Measurements from ENCODE around the gene TSR1.
A peak's percentile ranks its signal among the peaks of the same experiment; 100 is the strongest.

TSR1 gene

DNA sequence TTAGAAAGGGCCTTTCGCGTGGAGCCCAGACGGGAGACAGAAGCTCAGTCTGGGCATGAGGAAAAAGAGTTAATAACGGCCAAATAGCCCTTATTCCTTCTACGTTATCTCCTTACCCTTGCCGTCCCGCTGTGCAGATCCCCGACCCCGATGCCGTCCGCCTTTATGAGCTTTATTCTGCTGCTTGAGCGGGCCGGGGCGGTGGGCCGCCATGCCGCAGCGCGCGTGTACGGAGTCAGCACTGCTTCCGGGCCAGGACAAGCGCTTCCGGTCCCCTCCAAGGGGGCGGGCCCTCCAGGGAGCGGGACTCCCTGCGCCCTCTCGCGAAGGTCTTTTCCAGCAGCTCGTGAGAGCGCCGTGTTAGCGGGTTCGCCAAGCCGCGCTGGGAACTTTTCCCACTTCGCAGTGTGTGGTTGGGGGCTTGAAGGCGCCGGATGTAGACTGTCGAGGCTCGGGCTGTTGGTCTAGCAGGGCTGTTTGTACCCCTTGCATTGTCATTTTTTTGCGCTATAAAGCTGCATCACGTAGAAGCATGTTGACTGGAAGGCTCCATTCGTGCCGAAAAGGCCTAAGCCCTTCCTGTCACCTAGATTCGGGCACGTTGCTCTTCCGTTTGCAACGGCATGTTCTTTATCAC, at the start of gene TSR1:
Gene TSR1, minus strand, starts transcription at position 243 of the 637 bp plus-strand sequence. Its CDS starts 30 bp downstream, at position 213.
- peak within 1 kb of the TSS; percentile 61 to 98 (median 90) for H3K4me3 ChIP-seq
- H3K27ac ChIP-seq, result peak within 1 kb of the TSS; percentile 19 to 96 (median 87)

DNA sequence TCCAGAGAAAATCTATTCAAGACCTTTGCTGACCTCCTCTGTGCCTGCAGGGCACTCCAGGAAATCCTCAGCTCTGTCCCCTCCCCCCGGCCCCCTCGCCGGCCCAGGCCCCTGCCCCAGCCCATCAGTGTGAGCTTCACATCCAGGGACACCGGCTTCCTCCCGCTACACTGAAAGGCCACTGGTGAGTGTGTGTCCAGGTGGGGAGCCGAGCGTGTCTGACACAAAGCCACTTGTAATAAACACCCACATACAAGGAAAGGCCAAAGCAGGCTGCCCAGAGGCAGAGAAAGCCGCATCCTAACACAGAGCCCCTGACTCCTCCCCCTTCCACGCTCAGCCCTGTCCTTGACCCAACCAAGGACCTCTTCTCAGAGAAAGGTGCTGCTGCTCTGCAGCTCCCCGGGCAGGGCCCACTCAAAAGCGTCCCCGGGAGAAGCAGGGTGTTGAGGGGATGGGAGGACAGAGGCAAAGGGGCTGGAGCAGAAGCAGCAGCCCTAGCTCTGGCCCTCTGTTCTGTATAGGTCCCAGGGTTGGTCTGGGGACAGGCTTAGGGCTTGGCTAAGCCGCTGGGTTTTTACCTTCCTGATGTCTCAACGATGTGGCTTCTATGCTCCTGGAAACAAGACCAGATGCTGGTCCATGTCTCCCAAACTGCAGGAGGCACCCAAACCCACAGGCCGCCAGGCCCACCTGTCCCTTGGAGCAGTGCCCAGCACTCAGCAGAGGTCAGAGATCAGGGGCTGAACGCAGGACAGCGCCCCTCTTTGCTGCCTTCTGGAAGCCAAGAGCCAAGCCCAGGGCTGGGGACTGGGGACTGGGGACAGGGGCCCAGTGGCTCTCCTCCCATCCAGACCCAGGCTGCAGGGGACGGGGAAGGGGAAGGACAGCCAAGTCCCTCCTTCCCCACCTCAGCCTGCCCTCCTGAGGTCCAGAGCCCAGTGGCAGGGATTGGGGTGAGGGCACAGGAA, 49.3 kb upstream of the TSR1 start:
- Histone ChIP-seq H3K27ac (peak overlapping the region in 8 of 21 experiments; percentile 18 to 57 (median 44)), H3K4me3 (no peak overlapping the region)

DNA sequence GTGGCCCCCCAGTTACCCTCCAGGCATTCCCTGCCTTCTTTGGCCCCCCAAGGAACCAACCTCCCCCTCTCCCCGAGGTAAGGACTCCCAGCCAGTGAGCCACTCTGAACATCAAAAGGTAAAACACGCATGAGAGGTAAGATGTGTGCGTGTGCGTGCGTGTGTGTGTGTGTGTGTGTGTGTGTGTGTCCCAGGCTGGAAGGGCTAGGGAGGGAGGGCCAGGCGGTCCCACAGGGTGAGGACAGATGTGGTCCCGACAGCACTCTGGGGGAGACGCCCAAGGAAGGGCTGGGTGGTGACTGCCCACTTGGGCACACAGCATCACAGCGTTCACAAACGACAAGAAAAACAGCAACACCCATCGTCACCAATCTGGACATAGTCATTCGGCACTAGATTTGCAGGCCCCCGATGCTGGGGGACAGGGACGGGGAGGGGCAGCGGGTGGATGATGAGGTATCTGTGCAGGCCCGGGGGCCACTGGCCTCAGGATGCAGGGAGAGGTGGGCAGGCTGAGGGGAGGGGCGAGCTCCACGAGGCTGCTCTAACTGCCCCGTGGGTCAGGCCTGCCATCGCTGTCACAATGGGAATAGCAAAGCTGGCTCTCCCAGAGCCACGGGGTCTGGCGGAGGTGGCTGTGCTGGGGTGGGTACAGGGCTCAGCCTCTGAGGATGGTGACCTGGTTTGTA, 48.3 kb upstream of the TSR1 start:
- Histone ChIP-seq H3K27ac (peak overlapping the region in 6 of 21 experiments; percentile 18 to 57 (median 48)), H3K4me3 (no peak overlapping the region)

DNA sequence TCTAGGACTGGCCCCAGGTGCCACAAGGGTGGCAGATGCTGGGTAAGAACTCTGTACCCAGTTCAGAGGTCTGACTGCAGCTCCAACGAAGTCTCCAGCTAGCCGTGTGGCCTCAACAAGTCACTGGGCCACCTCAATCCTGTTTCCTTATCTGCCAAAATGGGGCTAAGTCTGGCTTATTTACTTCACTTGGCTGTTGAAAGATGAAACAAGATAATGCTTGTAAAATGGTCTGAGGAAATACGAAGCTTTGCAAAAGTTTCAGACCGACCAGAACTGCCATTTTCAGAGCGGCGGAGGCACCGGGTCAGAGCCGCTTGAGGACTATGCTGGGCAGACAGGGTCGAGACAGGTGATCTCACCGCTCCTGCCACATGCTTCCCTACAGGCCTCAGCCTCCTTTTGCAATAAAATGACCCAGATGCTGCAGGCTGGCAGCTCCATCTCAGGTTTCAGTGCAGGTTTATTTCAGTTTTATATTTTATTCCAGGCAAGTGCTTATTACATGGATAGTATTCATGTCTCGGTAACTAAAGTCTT, 47.4 kb upstream of the TSR1 start:
- Histone ChIP-seq H3K27ac (peak overlapping the region in 8 of 21 experiments; percentile 5 to 71 (median 30)), H3K4me3 (no peak overlapping the region)

DNA sequence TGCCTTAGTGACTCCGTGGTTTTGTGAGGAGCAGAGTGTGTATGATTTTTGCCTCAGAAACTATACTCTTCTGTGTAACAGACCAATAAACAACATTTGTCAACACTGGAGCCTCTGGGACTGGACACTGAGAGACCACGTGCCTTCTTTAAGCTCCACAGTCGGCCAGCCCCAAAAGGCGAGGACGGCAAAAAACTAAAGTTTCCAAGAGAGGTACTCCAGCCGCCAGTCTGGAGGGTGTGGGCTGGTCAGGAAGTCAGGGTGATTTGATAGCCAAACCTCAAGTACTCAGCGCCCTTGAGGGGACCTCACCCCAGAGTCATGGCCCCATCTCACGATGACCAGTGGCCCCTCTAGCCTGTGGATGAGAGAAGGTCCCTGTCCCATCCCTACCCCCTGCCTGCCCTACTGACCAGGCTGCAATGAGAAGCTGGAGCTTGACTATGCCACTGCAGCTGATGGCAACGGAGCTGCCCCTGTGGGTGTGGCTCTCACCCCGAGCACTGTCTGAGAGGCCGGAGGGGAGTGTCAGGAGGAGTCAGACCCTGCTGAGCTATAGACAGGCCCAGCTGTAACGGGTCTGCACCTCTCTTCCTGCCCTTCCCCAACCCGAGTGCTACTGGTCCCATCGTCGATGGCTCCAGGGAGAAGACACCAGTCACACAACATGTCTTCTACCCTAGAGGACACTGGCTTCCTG, 44.8 kb upstream of the TSR1 start:
- Histone ChIP-seq H3K4me3 (no peak overlapping the region), H3K27ac (peak overlapping the region in 4 of 21 experiments; percentile 12 to 19 (median 16))

DNA sequence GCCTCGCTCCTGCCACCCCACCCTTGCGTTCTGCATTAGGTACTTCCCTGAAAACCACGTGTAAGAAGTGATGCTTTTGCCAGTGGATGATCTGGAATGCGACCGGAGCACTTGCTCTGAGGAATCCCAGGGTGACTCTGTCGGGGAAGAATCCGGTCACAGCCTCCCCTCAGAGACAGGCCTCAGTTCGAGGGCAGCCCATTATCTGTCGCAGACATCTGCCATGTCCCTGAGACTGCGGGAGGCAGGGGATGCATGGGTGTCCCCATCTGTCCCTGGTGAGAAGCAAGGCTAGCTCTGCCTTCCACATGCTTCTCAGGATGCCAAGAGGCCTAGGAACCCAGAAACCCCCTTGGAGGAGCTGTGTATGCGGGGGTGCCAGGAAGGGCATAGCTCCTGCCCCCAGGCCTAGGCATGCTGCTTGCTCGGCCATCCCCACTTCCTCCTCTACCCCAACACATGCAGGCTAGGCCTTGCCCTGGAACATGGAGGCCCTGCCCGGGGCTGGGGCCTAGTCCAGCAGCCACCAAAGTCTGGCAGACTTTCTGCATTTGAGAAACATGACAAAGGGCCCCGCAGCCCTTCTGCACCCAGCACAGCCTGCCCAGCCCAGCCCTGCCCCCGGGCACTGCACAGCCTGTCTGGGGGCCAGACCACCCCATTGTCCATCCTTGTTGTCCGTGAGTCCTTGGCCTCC, 44.1 kb upstream of the TSR1 start:
- peak overlapping the region in 7 of 21 experiments; percentile 1 to 38 (median 19) for H3K27ac ChIP-seq

DNA sequence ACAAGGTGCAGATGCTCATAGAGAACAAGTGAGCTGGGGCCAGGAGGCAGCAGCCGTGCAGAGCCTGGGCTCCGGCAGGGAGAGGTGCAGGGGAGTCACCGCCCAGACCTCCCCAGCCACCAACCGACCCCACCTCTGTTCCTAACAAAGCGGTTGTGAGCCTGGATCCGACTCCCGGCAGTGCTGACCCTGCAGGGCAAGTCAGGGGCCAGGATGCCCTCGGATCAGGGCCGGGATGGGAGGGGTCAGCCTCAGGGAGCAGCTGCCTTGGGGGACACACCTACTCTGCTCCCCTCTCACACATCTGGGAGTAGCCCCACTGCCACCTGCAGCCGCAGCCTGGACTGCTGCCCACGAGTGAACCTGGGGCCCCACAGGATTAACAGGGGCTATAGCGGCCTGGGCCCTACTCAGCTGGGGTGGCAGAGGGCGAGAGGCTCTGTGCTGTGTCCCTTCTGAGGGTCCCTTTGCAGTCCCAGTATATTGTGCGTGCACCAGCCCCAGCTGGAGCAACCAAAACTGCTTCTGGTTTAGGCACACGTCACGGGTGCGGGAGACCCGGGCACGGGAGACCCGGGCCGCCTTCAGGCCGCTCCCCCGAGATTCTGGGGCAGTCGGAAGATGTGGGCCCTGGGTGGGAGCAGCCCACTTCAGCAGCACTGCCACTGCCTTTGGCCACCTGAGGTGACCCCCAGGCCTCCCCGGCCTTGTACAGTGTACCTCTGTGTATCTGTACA, 43.4 kb upstream of the TSR1 start:
- Histone ChIP-seq H3K4me3 (no peak overlapping the region), H3K27ac (peak overlapping the region in 2 of 21 experiments; percentile 1 to 25)

More for the DNA sequence above, 44.1 kb upstream of the TSR1 start:
- H3K4me3 ChIP-seq, result no peak overlapping the region

DNA sequence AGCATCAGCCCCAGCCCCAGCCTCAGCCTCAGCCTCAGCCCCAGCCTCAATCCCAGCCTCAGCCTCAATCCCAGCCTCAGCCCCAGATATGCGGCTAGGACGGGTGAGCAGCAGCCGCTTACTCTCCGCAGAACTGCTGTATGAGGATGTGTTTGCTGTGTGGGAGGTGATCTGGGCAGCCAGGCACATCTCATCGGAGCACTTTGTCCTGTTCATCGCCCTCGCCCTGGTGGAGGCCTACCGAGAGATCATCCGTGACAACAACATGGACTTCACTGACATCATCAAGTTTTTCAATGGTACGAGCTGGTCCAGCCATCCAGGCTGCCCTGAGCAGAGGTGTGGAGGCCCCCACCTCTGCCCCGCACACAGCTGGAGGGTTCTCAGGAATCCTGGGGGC, 42.6 kb upstream of the TSR1 start:
- H3K4me3 ChIP-seq, result no peak overlapping the region
- no peak overlapping the region for H3K27ac ChIP-seq

DNA sequence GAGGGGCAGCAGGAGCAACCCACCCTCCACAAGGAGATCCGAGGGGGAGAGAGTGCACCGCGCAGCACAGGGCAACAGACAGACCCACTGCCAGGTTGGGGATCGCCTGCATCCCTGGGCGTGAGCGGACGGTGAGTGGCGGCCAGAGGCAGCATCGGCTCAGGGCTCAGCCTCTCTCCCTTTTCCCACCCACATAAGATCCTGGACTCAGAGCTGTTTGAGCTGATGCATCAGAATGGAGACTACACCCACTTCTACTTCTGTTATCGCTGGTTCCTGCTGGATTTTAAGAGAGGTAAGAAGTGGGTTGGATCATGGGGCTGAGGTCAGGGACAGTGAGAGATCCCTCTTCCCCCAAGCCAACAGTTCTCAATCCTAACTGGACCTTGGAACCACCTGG, 41.4 kb upstream of the TSR1 start:
- H3K4me3 ChIP-seq, result no peak overlapping the region
- H3K27ac ChIP-seq, result no peak overlapping the region

DNA sequence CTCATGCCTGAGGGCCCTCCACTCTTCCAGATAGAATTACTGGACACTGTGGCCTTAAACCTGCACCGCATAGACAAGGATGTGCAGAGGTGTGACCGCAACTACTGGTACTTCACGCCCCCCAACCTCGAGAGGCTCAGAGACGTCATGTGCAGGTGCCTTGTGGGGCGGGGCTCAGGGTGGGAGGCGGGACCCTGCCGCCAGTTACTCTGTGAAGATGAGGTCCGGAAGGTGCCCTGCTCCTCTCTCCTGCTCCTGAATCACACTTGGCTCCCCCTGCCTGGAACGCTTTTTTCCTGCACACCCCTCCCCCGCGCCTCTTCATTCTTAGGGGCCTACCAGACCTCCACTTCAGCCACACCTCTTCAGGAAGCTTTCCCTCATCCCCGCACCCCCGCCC, 39.9 kb upstream of the TSR1 start:
- Histone ChIP-seq H3K4me3 (no peak overlapping the region), H3K27ac (peak overlapping the region in 1 of 21 experiments; percentile 56)

DNA sequence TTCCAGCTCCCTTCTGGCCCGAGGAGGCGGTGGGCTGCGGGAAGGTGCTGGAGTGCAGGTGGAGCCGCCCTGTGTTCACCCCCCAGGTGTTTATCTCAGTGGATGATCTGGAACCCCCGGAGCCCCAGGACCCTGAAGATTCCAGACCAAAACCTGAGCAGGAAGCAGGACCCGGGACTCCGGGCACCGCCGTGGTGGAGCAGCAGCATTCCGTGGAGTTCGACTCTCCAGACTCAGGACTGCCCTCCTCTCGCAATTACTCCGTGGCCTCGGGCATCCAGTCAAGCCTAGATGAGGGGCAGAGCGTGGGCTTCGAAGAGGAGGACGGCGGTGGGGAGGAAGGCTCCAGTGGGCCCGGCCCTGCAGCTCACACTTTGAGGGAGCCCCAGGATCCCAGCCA, 39.1 kb upstream of the TSR1 start:
- no peak overlapping the region for H3K4me3 ChIP-seq
- H3K27ac ChIP-seq, result peak overlapping the region in 4 of 21 experiments; percentile 11 to 30 (median 17)

DNA sequence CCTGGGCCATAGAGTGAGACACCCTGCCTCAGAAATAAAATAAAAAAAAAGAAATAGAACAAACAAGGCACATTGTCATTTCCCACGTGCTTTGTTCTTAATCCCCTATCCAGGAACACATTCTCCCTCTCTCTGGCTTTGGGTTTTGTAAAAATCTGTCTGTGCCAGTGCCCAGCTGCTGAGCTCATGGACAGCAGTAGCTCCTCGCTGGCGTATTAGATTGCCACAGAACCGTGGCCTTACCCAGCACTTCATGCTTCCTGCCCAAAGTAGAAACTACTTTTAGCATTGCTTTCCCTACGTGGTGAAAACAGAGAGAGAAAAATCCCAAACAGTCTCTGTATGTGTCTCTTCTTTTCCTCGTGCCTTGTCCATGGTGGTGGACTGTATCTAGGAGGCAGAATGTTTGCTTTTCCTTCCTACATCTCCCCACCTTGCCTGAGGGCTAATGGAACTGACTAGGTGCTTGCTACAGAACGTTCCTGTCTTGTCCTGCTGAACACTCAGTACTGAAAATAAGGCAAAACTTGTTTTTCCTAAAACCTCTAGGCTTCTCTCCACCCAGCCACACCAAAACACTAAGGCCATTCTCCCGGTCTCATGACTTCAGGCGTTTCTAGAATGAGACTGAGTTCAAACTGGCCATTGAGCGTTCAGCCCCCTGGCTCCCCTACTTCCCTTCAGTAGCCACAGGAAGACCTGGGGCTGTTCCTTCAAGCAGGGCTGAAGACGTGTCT, 38.5 kb upstream of the TSR1 start:
- H3K4me3 ChIP-seq, result no peak overlapping the region
- H3K27ac ChIP-seq, result peak overlapping the region in 4 of 21 experiments; percentile 11 to 30 (median 17)

DNA sequence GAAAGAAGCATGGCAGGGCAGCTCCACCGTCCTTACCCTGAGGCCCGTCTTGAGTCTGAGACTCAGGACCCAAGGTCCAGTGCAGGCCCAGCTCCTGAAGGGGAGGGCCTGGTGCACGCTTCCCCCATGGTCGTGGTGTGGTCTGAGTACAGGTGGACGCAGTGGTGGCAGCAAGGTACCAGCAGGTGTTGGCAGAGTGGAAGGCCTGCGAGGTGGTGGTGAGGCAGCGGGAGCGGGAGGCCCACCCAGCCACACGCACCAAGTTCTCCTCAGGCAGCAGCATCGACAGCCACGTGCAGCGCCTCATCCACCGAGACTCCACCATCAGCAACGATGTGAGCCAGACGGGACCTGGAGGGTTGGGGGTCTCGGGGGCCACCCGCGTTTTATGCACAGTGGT, 36.9 kb upstream of the TSR1 start:
- Histone ChIP-seq H3K4me3 (no peak overlapping the region), H3K27ac (no peak overlapping the region)

DNA sequence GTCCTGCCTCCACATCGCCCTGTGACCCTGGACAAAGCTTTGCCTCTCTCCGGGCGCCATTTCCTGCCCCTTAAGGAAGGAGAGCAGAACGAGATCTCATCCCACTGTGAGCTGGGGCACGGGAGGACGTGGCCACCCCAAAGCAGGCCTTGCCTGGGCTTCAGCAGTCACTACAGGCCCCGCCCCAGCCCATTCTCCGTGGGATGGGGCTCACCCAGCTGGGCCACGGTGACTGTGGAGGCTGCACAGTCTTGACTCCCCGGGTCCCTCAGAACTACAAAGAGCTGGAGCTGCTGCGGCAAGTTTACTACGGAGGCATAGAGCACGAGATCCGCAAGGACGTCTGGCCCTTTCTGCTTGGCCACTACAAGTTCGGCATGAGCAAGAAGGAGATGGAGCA, 36.4 kb upstream of the TSR1 start:
- Histone ChIP-seq H3K4me3 (no peak overlapping the region), H3K27ac (no peak overlapping the region)

DNA sequence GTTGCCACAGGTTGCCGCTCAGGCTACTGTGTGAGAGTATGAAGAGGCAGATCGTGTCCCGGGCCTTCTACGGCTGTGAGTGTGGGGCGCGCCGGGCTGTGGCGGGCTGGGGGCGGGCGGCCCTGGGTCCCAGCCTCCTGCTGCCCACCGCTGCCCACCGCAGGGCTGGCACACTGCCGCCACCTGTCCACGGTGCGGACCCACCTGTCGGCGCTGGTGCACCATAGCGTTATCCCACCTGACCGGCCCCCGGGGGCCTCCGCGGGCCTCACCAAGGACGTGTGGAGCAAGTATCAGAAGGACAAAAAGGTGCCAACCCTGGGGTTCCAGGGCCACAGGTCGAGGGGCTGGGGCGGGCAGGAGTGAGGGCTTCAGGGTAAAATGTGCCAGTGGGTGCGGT, 35.9 kb upstream of the TSR1 start:
- Histone ChIP-seq H3K27ac (no peak overlapping the region), H3K4me3 (no peak overlapping the region)

DNA sequence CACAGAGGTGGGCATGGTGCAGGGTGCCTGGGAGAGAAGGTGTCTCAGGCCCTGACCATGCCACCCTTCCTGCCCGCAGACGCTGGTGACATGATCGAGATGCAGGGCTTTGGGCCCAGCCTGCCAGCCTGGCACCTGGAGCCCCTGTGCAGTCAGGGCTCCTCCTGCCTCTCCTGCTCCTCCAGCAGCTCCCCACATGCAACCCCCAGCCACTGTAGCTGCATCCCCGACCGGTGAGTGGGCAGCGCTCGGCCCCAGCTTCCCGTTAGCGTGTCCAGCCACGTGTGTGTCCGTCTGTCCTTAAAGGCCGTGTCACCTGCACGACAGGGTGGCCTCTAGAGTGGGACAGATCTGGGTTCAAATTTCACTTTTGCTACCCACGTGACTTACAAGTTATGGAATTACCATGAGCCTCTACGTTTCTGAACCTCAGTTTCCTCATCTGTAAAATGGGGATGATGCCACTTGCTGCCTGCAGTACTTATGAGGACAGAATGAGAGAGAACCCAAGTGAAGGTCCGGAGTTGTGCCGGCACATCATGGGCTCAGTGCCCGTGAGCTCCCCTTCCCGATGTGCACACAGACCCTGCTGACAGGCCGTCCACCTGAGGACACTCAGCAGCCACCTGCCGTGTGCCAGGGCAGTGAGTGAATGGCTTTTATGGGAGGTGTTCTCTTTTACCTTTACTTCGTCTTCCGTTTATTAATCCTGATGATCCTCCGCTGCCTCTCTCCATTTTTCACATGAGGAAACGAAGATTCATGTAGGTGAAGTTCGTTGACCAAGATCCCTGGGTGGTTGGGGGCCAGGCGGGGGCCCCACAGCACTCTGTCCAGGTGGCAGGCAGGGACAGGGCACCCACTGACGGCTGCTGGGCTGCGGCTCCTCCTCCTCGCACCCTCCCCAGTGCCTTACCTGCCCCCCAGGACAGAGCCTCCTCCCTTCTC, 35.2 kb upstream of the TSR1 start:
- no peak overlapping the region for H3K27ac ChIP-seq
- H3K4me3 ChIP-seq, result no peak overlapping the region
